HCT116 (cell line): Measurements from ENCODE around the gene KRTAP12-2. TPM values are rescaled to one million over a fixed set of nuclear protein-coding genes. Genes with fewer than 3 reads are reported as not detected.

Experiments used
- ATAC-seq: fragments of 200-7000 bp; cut with Tn5 transposase; 2 replicates; pipeline ENCODE4 v1.9.1; 2020; ENCODE audit warnings: mild to moderate bottlenecking, moderate library complexity
- BruUV-seq: library from RNA; stranded (reverse); fragments of 400-500 nt; replicated peaks from 2 replicates; lab custom pipeline; 2021; lab: Mats Ljungman, UMichigan
- CTCF ChIA-PET: fragments of 300-600 bp; sonication (Branson Sonifier 250); formaldehyde crosslinking; loops from one replicate; lab custom pipeline; 2021; ENCODE audit warnings: antibody characterized with exemption; lab: Charles Lee
- POLR2A ChIA-PET: fragments of 300-600, 350-600 bp; sonication (Branson Sonifier 250); formaldehyde crosslinking; loops from one replicate; lab custom pipeline; 2021; ENCODE audit warnings: antibody characterized with exemption; lab: Charles Lee
- RAD21 ChIA-PET, 2 experiments: fragments of 300-600 bp; sonication (Branson Sonifier 250); formaldehyde crosslinking; loops; one replicate each; lab custom pipeline; 2023; ENCODE audit warnings: low total read pairs in 2 of 2; ENCODE audit not compliant: uncharacterized antibody in 2 of 2, unreplicated experiment in 2 of 2, low non-redundant PET in 1 of 2; lab: Charles Lee
- DNase-seq: peaks from one replicate; pipeline ENCODE4 v3.0.0-alpha.2; 2010; ENCODE audit warnings: low read depth, low spot score
- H2AFZ ChIP-seq: fragments of 200-600 bp; shearing (Covaris generic), sonication (generic); 2 replicates; pipeline ENCODE4 v1.6.1; 2017; ENCODE audit warnings: low read depth, mixed run types, mixed read lengths, antibody characterized with exemption, low read length; ENCODE audit not compliant: poor library complexity, severe bottlenecking
- H3K27ac ChIP-seq: 2 replicates; pipeline ENCODE4 v1.5.1; 2012; ENCODE audit warnings: low read depth, low read length
- H3K27me3 ChIP-seq: fragments of 200-600 bp; sonication (generic); 2 replicates; pipeline ENCODE4 v1.6.1; 2016; ENCODE audit warnings: mixed run types, low read length, mixed read lengths; ENCODE audit not compliant: insufficient read depth
- H3K36me3 ChIP-seq, 2 experiments: fragments of 200-500 bp in 1 of 2; fragments of 200-600 bp in 1 of 2; sonication (Bioruptor generic) in 1 of 2; sonication (generic) in 1 of 2; 2 replicates each; pipeline versions ENCODE4 v1.5.1 to v1.6.1; 2014 to 2016; ENCODE audit warnings: low read length in 2 of 2, inconsistent platforms in 1 of 2, mixed read lengths in 1 of 2, mixed run types in 1 of 2; ENCODE audit not compliant: insufficient read depth in 2 of 2, control insufficient read depth in 1 of 2
- H3K4me1 ChIP-seq, 2 experiments: fragments of 200-600 bp in 1 of 2; sonication (generic) in 1 of 2; 2 replicates each; pipeline versions ENCODE4 v1.5.1 to v1.6.1; 2012 to 2017; ENCODE audit warnings: low read length in 2 of 2, inconsistent platforms in 1 of 2, mild to moderate bottlenecking in 1 of 2, mixed read lengths in 1 of 2, mixed run types in 1 of 2, moderate library complexity in 1 of 2; ENCODE audit not compliant: insufficient read depth in 2 of 2, control insufficient read depth in 1 of 2
- H3K4me2 ChIP-seq: fragments of 200-600 bp; sonication (generic); 2 replicates; pipeline ENCODE4 v1.6.1; 2017; ENCODE audit warnings: mixed run types, low read length, mixed read lengths
- H3K4me3 ChIP-seq, 2 experiments: fragments of 200-600 bp in 1 of 2; sonication (generic) in 1 of 2; replicated peaks in 1 of 2; 2 replicates each; pipeline ENCODE4 v1.5.1; 2011 to 2016; ENCODE audit warnings: low read length in 2 of 2, control low read depth in 1 of 2, low read depth in 1 of 2, mild to moderate bottlenecking in 1 of 2, mixed read lengths in 1 of 2, mixed run types in 1 of 2
- H3K79me2 ChIP-seq: fragments of 200-600 bp; sonication (generic); 2 replicates; pipeline ENCODE4 v1.6.1; 2017; ENCODE audit warnings: mild to moderate bottlenecking, mixed run types, low read length, moderate library complexity, mixed read lengths; ENCODE audit not compliant: insufficient read depth
- H3K9ac ChIP-seq: fragments of 200-600 bp; sonication (generic); 2 replicates; pipeline ENCODE4 v1.6.1; 2016; ENCODE audit warnings: low read length, mixed read lengths
- H3K9me2 ChIP-seq: fragments of 200-600 bp; sonication (generic), shearing (Covaris generic); 2 replicates; pipeline ENCODE4 v1.6.1; 2017; ENCODE audit warnings: mixed run types, mild to moderate bottlenecking, moderate library complexity; ENCODE audit not compliant: insufficient read depth
- H3K9me3 ChIP-seq, 2 experiments: fragments of 200-500 bp in 1 of 2; fragments of 200-600 bp in 1 of 2; sonication (Bioruptor generic) in 1 of 2; sonication (generic) in 1 of 2; 2 replicates each; pipeline ENCODE4 v1.6.1; 2014 to 2017; ENCODE audit warnings: low read length in 2 of 2, mixed read lengths in 2 of 2, inconsistent platforms in 1 of 2, low read depth in 1 of 2, mild to moderate bottlenecking in 1 of 2, mixed run types in 1 of 2, moderate library complexity in 1 of 2; ENCODE audit not compliant: control insufficient read depth in 1 of 2, insufficient read depth in 1 of 2
- H4K20me1 ChIP-seq: fragments of 200-600 bp; sonication (generic), shearing (Covaris generic); 2 replicates; pipeline ENCODE4 v1.6.1; 2017; ENCODE audit warnings: mixed run types, mild to moderate bottlenecking, moderate library complexity; ENCODE audit not compliant: insufficient read depth
- ATF3 ChIP-seq: IDR thresholded peaks from 2 replicates; pipeline ENCODE4 v1.6.1; 2012
- CEBPB ChIP-seq: IDR thresholded peaks from 2 replicates; pipeline ENCODE4 v1.6.1; 2012; ENCODE audit warnings: low read depth
- CTCF ChIP-seq, 3 experiments: fragments of 200-600 bp in 1 of 3; sonication (generic) in 1 of 3; IDR thresholded peaks in 2 of 3; conservative IDR thresholded peaks in 1 of 3; 2 replicates each; pipeline ENCODE4 v1.5.1; 2012 to 2017; ENCODE audit warnings: low read depth in 2 of 3, low read length in 2 of 3, antibody characterized with exemption in 1 of 3, borderline replicate concordance in 1 of 3, control low read depth in 1 of 3, mild to moderate bottlenecking in 1 of 3, mixed read lengths in 1 of 3, mixed run types in 1 of 3, moderate library complexity in 1 of 3; ENCODE audit not compliant: insufficient read depth in 1 of 3
- EGR1 ChIP-seq: IDR thresholded peaks from 2 replicates; pipeline ENCODE4 v1.6.1; 2012; ENCODE audit warnings: low read depth
- EZH2phosphoT487 ChIP-seq: fragments of 200-600 bp; IDR thresholded peaks from 2 replicates; pipeline ENCODE4 v1.6.1; 2018; ENCODE audit warnings: antibody characterized with exemption, borderline replicate concordance
- FOSL1 ChIP-seq: IDR thresholded peaks from 2 replicates; pipeline ENCODE4 v1.6.1; 2012; ENCODE audit warnings: low read depth
- JUND ChIP-seq: IDR thresholded peaks from 2 replicates; pipeline ENCODE4 v1.6.1; 2012
- MAX ChIP-seq: IDR thresholded peaks from 2 replicates; pipeline ENCODE4 v1.6.1; 2012
- POLR2A ChIP-seq: IDR thresholded peaks from 2 replicates; pipeline ENCODE4 v1.7.0; 2011; ENCODE audit warnings: borderline replicate concordance; ENCODE audit not compliant: insufficient read depth, insufficient read length; ENCODE audit errors: extremely low read depth
- POLR2AphosphoS5 ChIP-seq: IDR thresholded peaks from 2 replicates; pipeline ENCODE4 v1.6.1; 2011; ENCODE audit warnings: mild to moderate bottlenecking, low read depth, low read length, moderate library complexity
- RAD21 ChIP-seq: IDR thresholded peaks from 2 replicates; pipeline ENCODE4 v1.6.1; 2012; ENCODE audit warnings: low read depth, mild to moderate bottlenecking
- REST ChIP-seq: IDR thresholded peaks from 2 replicates; pipeline ENCODE4 v1.6.1; 2012; ENCODE audit warnings: low read depth
- SIN3A ChIP-seq: IDR thresholded peaks from 2 replicates; pipeline ENCODE4 v1.6.1; 2012; ENCODE audit warnings: low read depth
- SP1 ChIP-seq: IDR thresholded peaks from 2 replicates; pipeline ENCODE4 v1.6.1; 2012; ENCODE audit warnings: low read depth
- SRF ChIP-seq: IDR thresholded peaks from 2 replicates; pipeline ENCODE4 v1.6.1; 2012; ENCODE audit warnings: low read depth
- TCF7L2 ChIP-seq: IDR thresholded peaks from 2 replicates; pipeline ENCODE4 v1.7.0; 2011; ENCODE audit warnings: borderline replicate concordance, inconsistent platforms; ENCODE audit not compliant: insufficient read depth, insufficient read length; ENCODE audit errors: extremely low read depth
- YY1 ChIP-seq: IDR thresholded peaks from 2 replicates; pipeline ENCODE4 v1.6.1; 2011; ENCODE audit warnings: low read length, low read depth, moderate library complexity, mild to moderate bottlenecking; ENCODE audit not compliant: insufficient replicate concordance; ENCODE audit errors: extremely low read depth
- ZFX ChIP-seq: fragments of 450-650 bp; IDR thresholded peaks from 2 replicates; pipeline ENCODE4 v1.6.1; 2017
- ZNF274 ChIP-seq: fragments of 200-500 bp; sonication (Bioruptor generic); IDR thresholded peaks from 2 replicates; pipeline ENCODE4 v1.6.1; 2014; ENCODE audit warnings: mild to moderate bottlenecking, low read depth, low read length, inconsistent platforms
- intact Hi-C: fragments of 100-400 bp; cut with micrococcal nuclease; formaldehyde crosslinking; loops from 2 replicates; pipeline ENCODE4 v1.10.0; 2022
- total RNA-seq: library from RNA; stranded (reverse); gene quantifications from one replicate; pipeline ENCODE4 v1.2.1, GENCODE V29; 2021; ENCODE audit not compliant: unreplicated experiment

The KRTAP12-2 gene
- total RNA-seq, 1 experiment from 2014 or later = not detected

- Histone ChIP-seq H3K27ac (no peak overlapping the region), H3K4me2 (no peak overlapping the region), H3K36me3 (no peaks in the 10 kb centered on the region), H3K4me3 (no peak overlapping the region), H3K9me2 (no peaks in the 10 kb centered on the region), H2AFZ (no peak overlapping the region), H3K9ac (no peak overlapping the region), H3K4me1 (no peaks in the 10 kb centered on the region), H3K9me3 (0 out of 4 replicates have a peak, but pooled peaks cover 0 to 3% of the 10 kb centered on the region in 2 experiments), H3K79me2 (no peaks in the 10 kb centered on the region), H4K20me1 (no peaks in the 10 kb centered on the region), H3K27me3 (peaks cover 5% of the 10 kb centered on the region; the same call in 1 of the 2 replicates)
- intact Hi-C loops = loop anchor here (10.0 kb wide), 1 partner anchor 107 kb away; no protein-coding TSS in a partner anchor
- ChIA-PET POLR2A (no interaction called here), CTCF (no interaction called here), RAD21 (no interaction called here)
- ATAC-seq (no peak), DNase-seq (no peak)
- BruUV-seq = no TSS peak
- TF ChIP-seq FOSL1 = no peak
- no peak for TF ChIP-seq MAX
- TF ChIP-seq ZFX = no peak
- no peak for TF ChIP-seq REST
- no peak for TF ChIP-seq CEBPB
- no peak for TF ChIP-seq POLR2AphosphoS5
- TF ChIP-seq JUND = no peak
- TF ChIP-seq SRF = no peak
- no peak for TF ChIP-seq YY1
- TF ChIP-seq POLR2A = no peak
- TF ChIP-seq SIN3A = no peak
- TF ChIP-seq ATF3 = no peak
- no peak for TF ChIP-seq RAD21
- no peak for TF ChIP-seq SP1
- no peak for TF ChIP-seq TCF7L2
- TF ChIP-seq CTCF (IDR thresholded peaks at IDR 0.05 in 2 of 3, conservative IDR thresholded peaks at IDR 0.05 in 1 of 3; ENCODE audit: borderline replicate concordance in 1 of 3, insufficient read depth in 1 of 3, low read depth in 2 of 3, low read length in 2 of 3) = no peak
- no peak for TF ChIP-seq ZNF274
- no peak for TF ChIP-seq EGR1
- TF ChIP-seq EZH2phosphoT487 = no peak
Observed at GRCh38 chr21:44671911-44672310, 5.2 kb upstream of the KRTAP12-2 start.
